HG03558 (cell line): Measurements from ENCODE around the gene CALCOCO1.
"Not testable (repeated sequence)": the region's sequence is repeated elsewhere in the genome, so short reads cannot be mapped to it uniquely, and the experiment has no call there.

Source experiments
- ATAC-seq: cut with Tn5 transposase; IDR thresholded peaks from one replicate; pipeline ENCODE4 v1.9.1; 2021; ENCODE audit warnings: moderate number of reproducible peaks; ENCODE audit not compliant: unreplicated experiment; ENCODE audit errors: extremely low read depth

CALCOCO1 gene

DNA sequence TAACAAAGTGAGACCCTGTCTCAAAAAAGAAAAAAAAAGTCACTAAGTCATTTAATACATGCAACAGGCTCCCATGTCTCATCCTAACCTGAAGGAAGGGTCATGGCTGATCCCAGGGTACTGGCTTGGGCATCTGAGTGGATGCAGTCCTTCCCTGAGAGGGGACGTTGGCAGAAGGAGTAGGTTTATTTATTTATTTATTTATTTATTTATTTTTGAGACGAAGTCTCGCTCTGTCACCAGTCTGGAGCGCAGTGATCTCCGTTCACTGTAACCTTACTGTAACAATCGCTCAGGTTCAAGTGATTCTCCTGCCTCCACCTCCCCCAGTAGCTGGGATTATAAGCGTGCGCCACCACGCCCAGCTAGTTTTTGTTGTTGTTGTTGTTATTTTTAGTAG, 7.2 kb upstream of the CALCOCO1 start:
- no peak for ATAC-seq

DNA sequence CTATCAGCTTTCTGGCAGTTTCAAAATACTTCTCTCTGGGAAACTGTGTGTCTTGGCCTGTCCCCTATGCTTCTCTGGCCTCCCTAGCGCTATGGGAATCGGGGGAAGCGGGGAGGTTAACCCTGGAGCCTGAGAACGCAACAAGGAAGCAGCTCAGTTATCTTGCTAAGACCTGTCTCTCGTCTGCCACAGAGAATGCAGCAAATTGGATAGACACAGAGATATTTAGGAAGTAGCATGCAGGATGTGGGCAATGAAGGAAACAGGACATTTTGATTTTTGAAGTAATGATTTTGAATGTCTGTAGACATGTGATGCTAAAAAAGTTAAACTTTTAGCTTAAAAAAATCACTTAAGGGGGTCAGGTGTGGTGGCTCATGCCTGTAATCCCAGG, 6.6 kb upstream of the CALCOCO1 start:
- ATAC-seq, result no peak

DNA sequence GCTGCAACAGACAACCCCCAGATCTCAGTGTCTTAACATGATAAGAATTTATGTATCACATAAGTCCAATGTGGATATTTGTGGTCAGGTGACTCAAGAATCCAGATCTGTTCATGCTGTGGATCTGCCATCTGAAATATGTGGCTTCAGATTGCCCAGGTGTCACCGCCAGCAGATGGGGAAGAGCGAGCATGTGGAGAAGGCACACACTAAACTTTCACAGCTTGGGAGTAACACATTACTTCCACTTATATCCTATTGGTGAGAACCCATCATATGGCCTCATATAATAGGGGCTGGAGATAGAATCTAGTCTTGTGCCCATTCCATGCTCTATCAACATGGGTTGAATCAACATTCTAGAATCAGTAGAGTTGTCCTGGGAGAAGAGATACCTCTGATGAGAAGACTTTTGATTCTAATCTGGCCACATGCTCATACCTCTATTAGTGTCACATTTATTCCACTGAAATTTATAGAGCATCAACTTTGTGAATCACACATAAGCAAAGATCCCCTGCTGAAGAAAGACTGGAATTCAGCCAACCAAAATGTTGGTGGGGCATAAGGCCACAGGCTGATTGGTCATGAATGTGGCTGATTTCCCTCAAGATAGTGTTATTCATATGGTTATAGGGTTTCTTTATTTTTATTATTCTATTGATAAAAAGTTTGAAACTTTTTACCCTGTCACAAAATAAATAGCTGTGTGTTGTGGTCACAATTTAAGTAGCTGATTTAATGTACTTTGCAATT, 6.0 kb upstream of the CALCOCO1 start:
- ATAC-seq, result no peak

DNA sequence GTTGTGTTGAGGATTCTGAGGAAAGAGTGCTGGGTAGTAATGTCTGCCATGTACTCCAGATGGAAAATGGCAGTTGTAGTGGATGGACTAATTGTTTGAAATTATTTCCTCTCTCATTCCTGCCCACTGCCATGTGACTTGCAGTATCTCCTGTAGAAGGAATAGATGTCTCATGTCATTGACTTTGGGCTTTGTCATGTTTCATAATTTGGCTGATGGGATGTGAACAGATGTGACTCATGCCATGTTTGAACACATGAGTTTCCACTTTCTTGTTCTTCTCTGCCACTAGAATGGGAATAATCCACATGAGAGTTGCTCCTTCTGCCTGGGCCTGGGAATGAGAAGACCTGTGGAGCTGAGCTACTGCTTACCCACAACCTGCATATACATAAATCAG, 2.4 kb upstream of the CALCOCO1 start:
- no peak for ATAC-seq

DNA sequence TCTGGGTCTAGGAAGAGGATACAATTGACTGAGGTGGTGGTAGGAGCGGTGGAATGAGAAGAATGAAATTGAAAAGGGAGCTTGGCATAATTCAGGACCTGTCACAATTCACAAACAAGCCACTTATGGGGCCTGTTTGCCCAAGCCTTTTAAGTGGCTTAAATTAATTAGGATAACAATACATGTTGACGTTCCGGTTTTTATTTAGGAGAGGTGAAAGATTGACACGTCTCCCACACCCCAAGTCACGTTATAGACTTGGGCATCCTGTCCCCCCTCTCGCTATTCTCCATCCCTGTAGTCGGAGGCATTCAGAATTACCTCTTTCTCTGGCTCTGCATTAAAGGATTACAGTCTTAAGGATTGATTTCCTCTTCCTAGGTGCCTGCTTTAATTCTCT, 954 bp upstream of the CALCOCO1 start:
- ATAC-seq, result no peak

DNA sequence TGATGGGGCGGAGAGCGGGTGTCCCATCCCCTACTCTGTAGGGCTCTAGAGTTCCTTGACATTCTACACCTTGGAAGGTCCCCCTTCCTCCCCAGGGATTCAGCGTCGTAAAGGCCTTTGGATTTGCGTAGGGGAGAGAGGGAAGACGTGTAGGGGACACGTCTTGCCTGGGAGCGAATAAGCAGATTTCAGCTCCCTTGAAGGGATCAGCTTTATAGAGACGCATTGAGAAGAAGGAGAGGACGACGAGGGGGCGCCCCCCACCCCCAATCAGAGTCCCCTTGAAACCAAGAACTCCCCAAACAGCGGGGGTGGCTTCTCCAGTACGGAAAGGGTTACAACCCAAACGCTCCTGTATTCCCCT, 324 bp downstream of the CALCOCO1 start:
- ATAC-seq, result no peak

DNA sequence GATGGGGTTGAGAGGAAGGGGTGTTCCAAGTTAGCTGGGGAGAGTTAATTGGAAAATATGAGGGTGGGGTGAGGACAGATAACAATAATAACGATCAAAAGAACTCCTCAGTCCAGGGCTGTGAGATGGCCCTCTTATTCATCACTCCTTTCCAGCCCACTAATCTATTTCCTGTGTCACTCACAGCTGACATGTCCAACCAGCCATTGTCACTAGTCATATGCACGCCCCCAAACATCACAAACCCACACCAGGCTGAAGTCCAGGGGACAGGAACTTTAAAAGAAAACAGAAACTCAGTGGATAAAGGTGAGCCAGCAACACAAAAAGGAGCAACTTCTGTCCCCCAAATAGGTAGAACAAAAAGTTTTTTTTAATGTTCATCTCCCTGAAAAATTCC, 911 bp downstream of the CALCOCO1 start:
- no peak for ATAC-seq

DNA sequence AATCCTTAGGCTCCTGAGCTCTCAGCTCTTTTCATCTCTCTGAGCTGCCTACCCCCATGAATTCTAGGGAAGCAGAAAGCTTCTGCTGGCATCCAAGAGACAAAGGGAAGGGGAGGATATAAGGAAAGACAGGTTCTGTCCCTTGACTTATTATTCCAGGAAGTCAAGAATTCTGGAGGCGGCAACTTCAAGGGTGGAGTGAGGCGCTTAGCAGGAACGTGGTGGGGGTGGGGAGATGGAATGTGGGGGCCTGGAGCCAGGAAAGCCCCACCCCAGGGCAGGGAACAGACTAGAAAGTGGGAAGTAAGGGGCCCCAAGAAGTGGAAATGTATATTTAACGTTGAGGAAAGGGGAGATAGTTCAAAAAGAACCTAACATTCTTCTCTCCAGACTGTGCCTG, 1.4 kb downstream of the CALCOCO1 start:
- no peak for ATAC-seq

DNA sequence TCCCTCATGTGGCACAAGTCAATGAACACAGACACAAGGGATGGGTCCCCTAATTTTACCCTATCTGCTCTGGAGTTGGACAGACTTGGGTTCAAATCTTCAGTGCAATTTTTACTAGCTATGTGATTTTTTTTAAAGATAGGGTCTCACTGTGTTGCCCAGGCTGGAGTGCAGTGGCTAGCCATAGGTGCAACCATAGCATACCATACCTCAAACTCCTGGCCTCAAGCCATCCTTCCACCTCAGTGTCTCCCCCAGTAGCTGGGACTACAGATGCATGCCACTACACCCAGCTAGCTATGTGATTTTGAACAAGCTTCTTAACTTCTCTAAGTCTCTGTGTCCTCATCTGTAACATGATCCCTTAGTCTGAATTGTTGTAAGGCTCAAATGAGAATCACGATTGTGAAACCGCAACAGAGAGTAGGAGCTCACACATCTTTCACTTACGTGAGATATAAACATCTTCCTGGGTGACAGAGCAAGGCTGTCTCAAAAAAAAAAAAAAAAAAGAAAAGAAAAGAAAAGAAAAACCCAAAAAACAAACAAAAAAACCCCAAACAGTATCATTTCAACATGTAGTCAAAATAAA, 4.7 kb downstream of the CALCOCO1 start:
- ATAC-seq, result no peak

DNA sequence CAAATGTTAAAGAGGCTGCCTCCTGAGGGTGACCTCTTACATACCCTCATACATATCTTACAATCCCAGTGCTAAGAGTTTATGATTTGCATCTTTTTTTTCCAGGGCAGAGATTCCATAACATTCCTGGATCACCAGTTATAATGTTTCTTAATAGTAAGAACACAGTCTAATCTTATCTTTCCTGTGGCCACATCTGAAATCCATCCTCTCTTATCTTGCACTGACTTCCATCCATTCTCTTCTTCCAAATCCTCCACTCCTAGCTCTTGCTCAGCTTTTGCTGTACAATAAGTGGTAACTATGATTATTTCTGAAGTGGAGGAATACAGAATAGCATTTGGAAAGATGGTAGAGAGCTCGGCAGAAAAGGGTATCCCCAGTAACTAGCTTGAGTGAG, 6.3 kb downstream of the CALCOCO1 start:
- no peak for ATAC-seq

DNA sequence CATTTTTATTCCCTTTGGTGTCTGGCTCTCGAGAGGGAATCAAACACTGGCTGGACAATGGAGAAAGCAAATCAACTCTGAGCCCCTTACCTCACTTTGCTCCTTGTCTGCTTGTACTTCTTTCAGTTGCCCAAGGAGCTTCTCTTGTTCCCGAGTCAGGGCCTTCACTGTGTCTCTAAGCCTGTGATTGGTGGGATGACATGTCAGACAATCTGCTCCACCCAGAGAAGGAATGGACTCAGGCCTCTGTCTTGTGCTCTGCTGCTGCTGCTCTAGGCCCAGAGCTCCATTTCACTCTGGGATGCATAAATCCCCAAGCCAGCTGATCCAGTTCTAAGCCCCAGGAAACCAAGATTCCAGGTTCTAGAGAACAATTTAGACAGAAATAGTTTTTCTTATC, 7.6 kb downstream of the CALCOCO1 start:
- ATAC-seq, result no peak

DNA sequence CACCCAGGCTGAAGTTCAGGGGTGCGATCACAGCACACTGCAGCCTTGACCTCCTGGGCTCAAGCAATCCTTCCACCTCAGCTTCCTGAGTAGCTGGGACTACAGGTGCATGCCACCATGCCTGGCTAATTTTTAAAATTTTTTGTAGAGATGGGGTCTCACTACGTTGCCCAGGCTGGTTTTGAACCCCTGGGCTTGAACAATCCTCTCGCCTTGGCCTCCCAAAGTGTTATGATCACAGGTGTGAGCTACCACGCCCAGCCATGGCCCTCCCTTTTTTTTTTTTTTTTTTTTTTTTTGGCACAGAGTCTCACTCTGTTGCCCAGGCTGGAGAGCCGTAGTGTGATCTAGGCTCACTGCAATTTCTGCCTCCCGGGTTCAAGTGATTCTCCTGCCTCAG, 8.7 kb downstream of the CALCOCO1 start:
- ATAC-seq, result not testable (repeated sequence)

DNA sequence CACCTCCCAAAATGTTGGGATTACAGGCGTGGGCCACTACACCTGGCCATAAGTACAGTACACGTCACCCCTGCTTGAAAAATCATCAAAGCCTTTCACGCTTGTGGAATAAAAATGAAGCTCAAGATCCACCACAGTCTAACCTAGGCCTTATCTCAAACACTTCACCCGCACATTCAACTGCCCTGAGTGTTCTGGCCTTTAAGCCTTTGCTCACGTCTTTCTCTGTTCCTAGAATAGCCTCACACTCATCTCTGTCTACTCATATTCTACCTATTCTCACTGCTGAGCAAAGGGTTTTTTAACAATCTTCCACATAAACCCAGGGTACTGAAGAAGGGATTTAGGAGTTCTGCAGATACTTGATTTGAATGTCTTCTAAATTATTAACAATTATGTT, 9.9 kb downstream of the CALCOCO1 start:
- ATAC-seq, result no peak

DNA sequence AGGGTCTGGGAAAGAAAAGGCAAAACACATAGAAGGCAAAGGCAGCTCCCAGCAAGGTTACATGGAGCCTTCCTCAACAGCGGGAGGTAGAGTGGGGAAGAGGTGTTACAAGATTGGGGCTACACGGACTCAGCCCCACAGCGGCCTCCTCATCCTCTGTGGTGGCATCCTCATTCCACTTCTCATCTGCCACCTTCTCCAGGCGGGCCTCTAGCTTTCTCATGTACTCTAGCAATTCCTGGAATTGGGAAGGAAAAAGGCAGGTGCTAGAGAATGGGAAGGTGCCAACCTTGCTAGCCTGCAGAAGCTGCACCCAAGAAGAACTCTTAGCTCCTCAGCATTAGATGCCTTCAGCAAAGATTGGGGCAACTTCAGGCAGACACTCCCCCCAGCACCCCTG, 13.2 kb downstream of the CALCOCO1 start:
- ATAC-seq, result no peak

DNA sequence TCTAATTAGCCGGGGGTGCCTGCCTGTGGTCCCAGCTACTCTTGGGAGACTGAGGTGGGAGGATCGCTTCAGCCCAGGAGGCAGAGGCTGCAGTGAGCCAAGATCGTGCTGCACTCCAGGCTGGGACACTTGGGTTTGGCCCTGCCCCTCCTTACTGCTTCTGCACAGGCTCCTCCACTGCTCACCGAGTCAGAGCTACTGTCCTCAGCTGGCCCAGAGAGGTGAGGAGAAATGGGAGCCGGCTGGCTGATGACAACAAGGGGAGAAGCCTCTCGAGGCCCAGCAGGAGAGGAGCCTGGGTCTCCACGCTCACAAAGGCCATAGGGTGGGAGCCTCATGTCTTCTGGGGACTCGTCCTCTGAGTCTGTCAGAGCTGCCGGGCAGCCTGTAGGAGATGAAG, 13.7 kb downstream of the CALCOCO1 start:
- ATAC-seq, result no peak

DNA sequence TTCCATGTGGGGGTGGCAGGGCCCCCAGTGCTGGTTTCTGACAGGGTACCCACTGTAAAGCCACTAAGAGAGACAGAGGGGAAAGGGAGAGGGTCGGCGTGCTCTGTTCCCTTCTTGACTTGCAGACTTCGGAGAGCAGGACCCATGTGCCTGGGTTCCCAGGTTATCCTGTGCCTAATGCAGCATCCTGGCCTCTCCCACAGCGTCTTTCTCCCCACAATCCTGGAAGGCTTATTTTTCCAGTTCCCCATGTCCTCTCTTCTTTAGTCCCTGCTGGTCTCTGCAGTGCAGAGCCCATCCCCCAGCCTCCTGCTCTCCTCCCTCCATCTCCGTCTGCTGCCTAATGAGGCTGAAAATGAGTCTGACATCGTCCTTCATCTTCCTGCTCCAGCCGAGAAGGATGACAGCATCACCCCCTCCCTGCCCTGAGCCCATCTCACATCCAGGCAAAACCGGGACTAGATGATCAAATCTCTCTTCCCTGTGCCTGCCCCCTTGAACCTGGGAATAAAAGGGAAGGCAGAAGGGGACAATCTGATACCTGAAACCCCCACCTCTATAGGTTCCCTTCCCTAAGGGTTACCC, 15.1 kb downstream of the CALCOCO1 start:
- ATAC-seq, result no peak

DNA sequence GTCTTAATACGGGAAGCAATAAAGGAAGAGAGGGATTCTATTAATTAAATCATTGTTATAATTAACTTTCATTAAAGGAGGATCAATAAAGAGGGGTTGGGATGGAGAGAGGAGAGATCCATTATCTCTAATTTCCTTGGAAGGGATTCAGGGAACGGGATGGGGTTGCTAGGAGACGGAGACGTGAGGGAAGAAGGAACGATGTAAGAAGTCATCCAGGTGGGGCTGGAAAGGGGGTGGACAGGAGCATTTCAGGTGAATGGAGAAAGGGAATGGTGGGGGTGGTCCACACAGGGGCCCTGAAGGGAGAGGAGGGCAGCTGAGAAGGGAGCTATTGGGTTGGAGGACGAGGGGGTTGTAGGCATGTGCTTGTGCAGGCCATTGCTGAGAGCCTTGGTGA, 17.2 kb downstream of the CALCOCO1 start:
- no peak for ATAC-seq

DNA sequence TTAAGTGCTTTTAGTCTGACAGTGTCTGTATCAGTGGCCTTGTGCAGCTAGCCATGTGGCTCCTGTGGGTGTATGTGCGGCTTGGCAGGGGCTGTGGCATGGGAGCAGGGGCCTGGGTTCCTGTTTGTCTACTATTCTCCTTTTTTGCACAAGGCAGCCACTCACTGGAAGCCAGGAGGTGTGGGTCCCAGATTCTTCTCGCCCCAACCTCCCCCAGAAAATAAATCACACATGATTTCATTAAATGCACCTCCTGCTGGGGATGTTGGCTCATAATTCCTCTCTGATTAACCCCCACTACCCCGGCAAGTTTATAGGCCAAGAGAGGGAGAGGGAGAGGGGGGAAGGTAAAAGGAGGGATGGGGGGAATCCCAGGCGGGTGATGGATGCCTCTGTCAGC, 17.6 kb downstream of the CALCOCO1 start:
- ATAC-seq, result no peak

DNA sequence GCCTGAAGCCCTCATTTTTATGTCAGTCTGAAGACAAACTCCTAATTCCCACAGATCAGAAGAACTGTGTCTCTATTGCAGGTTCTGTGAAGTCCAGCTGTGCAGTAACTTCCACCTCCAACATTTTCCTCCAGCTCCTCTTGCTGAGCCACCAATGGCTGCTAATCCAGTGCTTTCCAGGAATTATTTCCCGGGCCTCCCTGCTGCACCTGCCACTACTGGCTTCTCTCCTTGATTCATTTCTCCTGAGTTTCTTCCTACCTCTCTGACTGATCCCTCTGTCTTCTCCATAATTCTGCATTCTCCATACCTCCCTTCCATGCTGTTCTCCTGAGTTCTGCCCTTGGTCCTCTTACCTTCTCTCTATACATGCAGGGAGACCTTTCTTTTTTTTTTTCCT, 21.2 kb downstream of the CALCOCO1 start:
- no peak for ATAC-seq

DNA sequence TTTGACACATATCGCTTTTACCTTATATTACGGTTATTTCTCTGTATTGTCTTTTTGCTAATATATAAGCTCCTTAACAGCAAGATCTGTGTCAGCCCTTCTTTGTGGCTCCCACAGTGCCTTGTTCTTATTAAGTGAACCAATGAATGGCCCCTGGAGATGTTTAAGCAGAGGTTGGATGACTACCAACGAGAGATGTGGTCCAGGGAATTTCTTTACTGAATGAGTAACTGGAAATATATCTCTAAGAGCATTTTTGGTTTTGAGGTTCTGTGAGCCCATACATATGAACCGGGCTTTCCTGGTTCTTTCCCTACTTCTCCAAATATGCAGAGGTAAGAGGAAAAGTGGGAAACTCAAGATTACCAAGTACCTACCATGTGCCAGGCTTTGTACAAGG, 23.5 kb downstream of the CALCOCO1 start:
- ATAC-seq, result no peak

DNA sequence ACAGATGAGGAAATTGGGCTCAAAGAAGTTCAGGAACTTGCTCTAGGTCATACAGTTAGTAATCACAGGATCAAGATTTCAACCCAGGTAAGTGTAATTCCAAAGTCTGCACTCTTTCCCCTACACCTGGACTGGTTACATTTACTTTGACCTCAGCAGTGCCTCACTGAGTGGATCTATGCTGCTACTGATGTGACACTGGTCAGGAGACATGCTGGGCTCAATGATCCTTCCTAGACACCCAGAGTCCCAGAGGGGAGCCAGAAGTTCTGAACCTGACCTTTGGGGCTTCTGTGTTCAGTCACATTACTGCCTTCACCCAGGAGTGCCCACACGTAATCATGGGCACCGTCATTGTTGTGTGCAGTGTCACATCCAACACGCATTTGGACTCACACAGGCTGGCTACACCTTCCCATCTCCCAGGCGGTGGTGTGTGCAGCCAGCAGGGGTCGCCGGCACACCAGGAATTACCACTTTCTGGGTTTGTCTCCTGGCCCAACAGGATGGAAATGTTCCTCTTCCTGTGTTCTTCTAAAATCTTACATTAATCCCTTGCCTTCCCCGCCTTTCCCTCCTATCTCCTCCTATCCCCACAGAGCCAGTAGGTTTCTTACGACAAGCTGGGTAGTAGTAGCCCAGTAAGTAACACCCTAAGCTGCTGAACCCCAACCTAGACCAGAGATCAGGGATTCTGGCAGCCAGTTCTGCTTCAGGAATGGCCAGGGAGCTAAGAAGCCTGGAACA, 25.6 kb downstream of the CALCOCO1 start:
- ATAC-seq, result no peak
